ENCODE results near the gene TAF8.

The TAF8 gene

DNA sequence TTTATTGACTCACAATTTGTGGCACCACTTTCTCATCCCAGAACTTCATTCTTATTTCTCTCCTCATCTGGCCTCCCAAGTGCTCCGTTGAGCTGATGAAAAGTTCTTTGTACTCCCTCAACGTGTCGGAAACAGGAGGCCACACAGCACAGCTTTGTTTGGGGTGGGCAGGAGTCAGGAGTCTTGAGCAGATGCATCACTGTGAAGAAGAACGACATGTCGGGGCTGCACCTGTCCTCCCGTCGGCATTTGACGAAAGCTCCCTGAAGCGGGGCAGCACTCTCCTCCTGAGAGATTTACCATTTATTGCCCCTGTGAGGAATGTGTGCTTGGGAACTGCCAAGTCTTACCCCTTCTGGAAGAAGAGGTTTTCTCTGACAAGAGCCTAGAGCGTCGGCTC, 28.1 kb downstream of the TAF8 start:
- DNase-seq (ENCODE audit: low read depth) = no peak
- H3K4me3 ChIP-seq (ENCODE audit: low read depth, low read length) = no peak overlapping the region
- TF ChIP-seq, protein P1, sequence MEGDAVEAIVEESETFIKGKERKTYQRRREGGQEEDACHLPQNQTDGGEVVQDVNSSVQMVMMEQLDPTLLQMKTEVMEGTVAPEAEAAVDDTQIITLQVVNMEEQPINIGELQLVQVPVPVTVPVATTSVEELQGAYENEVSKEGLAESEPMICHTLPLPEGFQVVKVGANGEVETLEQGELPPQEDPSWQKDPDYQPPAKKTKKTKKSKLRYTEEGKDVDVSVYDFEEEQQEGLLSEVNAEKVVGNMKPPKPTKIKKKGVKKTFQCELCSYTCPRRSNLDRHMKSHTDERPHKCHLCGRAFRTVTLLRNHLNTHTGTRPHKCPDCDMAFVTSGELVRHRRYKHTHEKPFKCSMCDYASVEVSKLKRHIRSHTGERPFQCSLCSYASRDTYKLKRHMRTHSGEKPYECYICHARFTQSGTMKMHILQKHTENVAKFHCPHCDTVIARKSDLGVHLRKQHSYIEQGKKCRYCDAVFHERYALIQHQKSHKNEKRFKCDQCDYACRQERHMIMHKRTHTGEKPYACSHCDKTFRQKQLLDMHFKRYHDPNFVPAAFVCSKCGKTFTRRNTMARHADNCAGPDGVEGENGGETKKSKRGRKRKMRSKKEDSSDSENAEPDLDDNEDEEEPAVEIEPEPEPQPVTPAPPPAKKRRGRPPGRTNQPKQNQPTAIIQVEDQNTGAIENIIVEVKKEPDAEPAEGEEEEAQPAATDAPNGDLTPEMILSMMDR (IDR thresholded peaks at IDR 0.05; ENCODE audit: insufficient read depth, low read depth, low read length, missing control alignments) = no peak

DNA sequence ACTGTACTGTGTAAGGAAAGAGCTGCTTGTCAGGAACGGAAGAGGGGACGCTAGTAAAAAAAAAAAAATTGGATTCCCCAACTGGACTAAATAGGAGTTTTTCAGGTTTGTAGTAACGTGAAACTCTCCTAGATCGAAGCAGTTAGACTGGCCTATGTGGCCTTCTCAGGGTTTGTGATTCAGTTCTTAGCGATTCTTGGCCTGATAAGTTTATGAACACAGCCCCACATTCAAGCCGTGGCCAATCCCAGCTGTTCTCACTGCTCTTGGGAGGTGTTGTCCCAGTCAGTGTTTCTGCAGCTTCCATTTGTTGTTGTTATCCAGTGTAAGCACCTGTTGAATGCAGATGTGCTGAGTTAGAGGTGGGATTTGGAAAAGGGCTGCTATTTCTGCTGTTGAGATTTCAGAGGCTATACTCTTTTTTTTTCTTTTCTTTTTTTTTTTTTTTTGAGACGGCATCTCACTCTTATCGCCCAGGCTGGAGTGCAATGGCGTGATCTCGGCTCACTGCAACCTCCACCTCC, 29.7 kb downstream of the TAF8 start:
- H3K4me3 ChIP-seq (ENCODE audit: low read depth, low read length) = no peak overlapping the region
- no peak for DNase-seq (ENCODE audit: low read depth)
- TF ChIP-seq, protein P1 (IDR thresholded peaks at IDR 0.05; ENCODE audit: insufficient read depth, low read depth, low read length, missing control alignments) = no peak

DNA sequence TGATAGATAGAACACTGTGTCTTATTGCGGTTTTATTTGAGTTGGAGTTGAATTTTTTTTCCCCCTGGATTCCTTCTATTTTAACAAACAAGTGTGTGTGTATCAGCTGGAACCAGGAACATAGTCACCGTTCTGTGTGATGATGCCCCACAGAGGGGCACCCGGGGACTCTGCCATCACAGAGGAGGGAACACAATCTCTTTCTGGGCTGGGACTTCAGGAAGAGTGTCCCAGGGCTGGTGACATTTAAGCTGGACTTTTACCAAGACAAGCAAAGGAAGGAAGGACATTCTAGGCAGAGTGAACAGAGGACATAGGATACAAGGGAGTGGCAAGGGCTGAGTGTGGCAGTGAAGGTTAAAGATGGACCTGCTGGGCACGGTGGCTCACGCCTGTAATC, 33.2 kb downstream of the TAF8 start:
- TF ChIP-seq, protein P1 (IDR thresholded peaks at IDR 0.05; ENCODE audit: insufficient read depth, low read depth, low read length, missing control alignments) = no peak
- no peak overlapping the region for H3K4me3 ChIP-seq (ENCODE audit: low read depth, low read length)
- DNase-seq (ENCODE audit: low read depth) = no peak

- TF ChIP-seq, protein P1 (IDR thresholded peaks at IDR 0.05; ENCODE audit: insufficient read depth, low read depth, low read length, missing control alignments) = no peak
- no peak for DNase-seq (ENCODE audit: low read depth)
- no peak overlapping the region for H3K4me3 ChIP-seq (ENCODE audit: low read depth, low read length)
Measured at GRCh38 chr6:42084889-42085288, 34.6 kb downstream of the TAF8 start.

- no peak overlapping the region for H3K4me3 ChIP-seq (ENCODE audit: low read depth, low read length)
- TF ChIP-seq, protein P1 (IDR thresholded peaks at IDR 0.05; ENCODE audit: insufficient read depth, low read depth, low read length, missing control alignments) = no peak
- no peak for DNase-seq (ENCODE audit: low read depth)
Measured at GRCh38 chr6:42086046-42087035, 36.0 kb downstream of the TAF8 start.

DNA sequence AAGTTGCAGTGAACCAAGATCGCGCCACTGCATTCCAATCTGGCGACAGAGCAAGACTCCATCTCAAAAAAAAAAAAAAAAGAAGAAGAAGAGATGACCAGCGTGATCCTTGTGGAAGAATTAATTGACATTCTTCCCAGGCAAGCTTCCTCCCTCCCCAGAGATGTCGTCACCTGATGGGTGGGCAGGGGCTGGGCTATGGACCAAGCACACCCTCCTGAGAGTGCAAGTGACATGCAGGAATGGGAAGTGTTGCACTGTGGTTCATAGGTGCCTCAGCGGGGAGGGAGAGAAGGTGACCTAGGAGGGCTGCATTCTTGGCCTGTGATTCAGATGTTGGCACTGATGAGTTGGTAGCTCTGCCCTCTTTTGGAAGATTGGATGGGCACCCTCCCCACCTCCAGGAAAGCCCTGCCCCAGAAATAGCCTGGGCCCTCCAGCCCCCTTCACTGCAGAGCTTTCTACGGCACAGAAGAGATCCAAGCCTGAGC, 37.8 kb downstream of the TAF8 start:
- H3K4me3 ChIP-seq (ENCODE audit: low read depth, low read length) = no peak overlapping the region
- TF ChIP-seq, protein P1 (IDR thresholded peaks at IDR 0.05; ENCODE audit: insufficient read depth, low read depth, low read length, missing control alignments) = no peak
- no peak for DNase-seq (ENCODE audit: low read depth)
